HL-60 (cell line): ENCODE measurements around the gene ANXA10.

ENCODE experiments used
- DNase-seq, 2 experiments: peaks; one replicate each; pipeline ENCODE4 v3.0.0-alpha.2; 2010 to 2020; ENCODE audit warnings: low read depth in 1 of 2, low spot score in 1 of 2
- H3K27ac ChIP-seq: fragments of 250-450 bp; sonication (Bioruptor Pico); replicated peaks from 2 replicates; pipeline ENCODE4 v1.5.1; 2020; ENCODE audit warnings: mild to moderate bottlenecking, moderate library complexity
- H3K27me3 ChIP-seq: fragments of 250-450 bp; sonication (Bioruptor Pico); 2 replicates; pipeline ENCODE4 v1.5.1; 2021; ENCODE audit warnings: mild to moderate bottlenecking, moderate library complexity; ENCODE audit not compliant: insufficient read depth, poor library complexity, severe bottlenecking
- H3K4me3 ChIP-seq: replicated peaks from 2 replicates; pipeline ENCODE4 v1.5.1; 2011; ENCODE audit warnings: mild to moderate bottlenecking, control low read depth, low read length; ENCODE audit not compliant: insufficient read depth
- CTCF ChIP-seq: IDR thresholded peaks from one replicate; pipeline ENCODE4 v1.5.1; 2011; ENCODE audit warnings: low read length, control low read depth, inconsistent platforms; ENCODE audit not compliant: insufficient read depth
- GABPA ChIP-seq: IDR thresholded peaks from 2 replicates; pipeline ENCODE4 v1.6.1; 2012; ENCODE audit warnings: low read depth
- POLR2AphosphoS5 ChIP-seq: IDR thresholded peaks from 2 replicates; pipeline ENCODE4 v1.6.1; 2012; ENCODE audit warnings: low read depth
- REST ChIP-seq: IDR thresholded peaks from 2 replicates; pipeline ENCODE4 v1.6.1; 2012; ENCODE audit warnings: low read depth; ENCODE audit not compliant: insufficient replicate concordance
- SPI1 ChIP-seq: IDR thresholded peaks from 2 replicates; pipeline ENCODE4 v1.6.1; 2012; ENCODE audit warnings: low read depth, mild to moderate bottlenecking, borderline replicate concordance

ANXA10 gene

GRCh38 chr4:168119890-168120289, 27.6 kb downstream of the ANXA10 start:
- TF ChIP-seq REST (no peak), POLR2AphosphoS5 (no peak), GABPA (no peak), SPI1 (no peak)
- no peak overlapping the region for H3K27ac ChIP-seq
- no peak overlapping the region for H3K4me3 ChIP-seq
- H3K27me3 ChIP-seq = no peaks in the 10 kb centered on the region
- no peak for DNase-seq

- no peak for TF ChIP-seq POLR2AphosphoS5
- no peak for TF ChIP-seq REST
- TF ChIP-seq SPI1 = no peak
- no peak for TF ChIP-seq GABPA
- TF ChIP-seq CTCF = no peak
- Histone ChIP-seq H3K27me3 (no peaks in the 10 kb centered on the region), H3K27ac (no peak overlapping the region), H3K4me3 (no peak overlapping the region)
- DNase-seq = no peak
Observed at GRCh38 chr4:168120811-168121210, 28.5 kb downstream of the ANXA10 start.

GRCh38 chr4:168124008-168124641, 31.8 kb downstream of the ANXA10 start:
- no peaks in the 10 kb centered on the region for H3K27me3 ChIP-seq
- TF ChIP-seq CTCF = no peak
- no peak for TF ChIP-seq REST
- TF ChIP-seq POLR2AphosphoS5 = no peak
- no peak for TF ChIP-seq GABPA
- H3K4me3 ChIP-seq = no peak overlapping the region
- no peak overlapping the region for H3K27ac ChIP-seq
- DNase-seq = no peak
